ENCODE measurements around the gene COL18A1. TPM values are rescaled to one million over a fixed set of nuclear protein-coding genes. Genes with fewer than 3 reads are reported as not detected.
A peak's percentile ranks its signal among the peaks of the same experiment; 100 is the strongest.

The COL18A1 gene
- total RNA-seq, 4 donors from 2014 or later = 18.6 to 85.0 (median 33.0) TPM

GRCh38 chr21:45550522-45551210, 145.7 kb downstream of the COL18A1 start:
- no peaks in the 10 kb centered on the region for H3K36me3 ChIP-seq
- peak overlapping the region in 2 of 4 donors; percentile 21 to 24 for H3K4me3 ChIP-seq
- DNase-seq = peak; percentile 49 to 84 (median 84)
- H3K27ac ChIP-seq = peak overlapping the region; percentile 50 to 85 (median 67)
- TF ChIP-seq, protein P1, sequence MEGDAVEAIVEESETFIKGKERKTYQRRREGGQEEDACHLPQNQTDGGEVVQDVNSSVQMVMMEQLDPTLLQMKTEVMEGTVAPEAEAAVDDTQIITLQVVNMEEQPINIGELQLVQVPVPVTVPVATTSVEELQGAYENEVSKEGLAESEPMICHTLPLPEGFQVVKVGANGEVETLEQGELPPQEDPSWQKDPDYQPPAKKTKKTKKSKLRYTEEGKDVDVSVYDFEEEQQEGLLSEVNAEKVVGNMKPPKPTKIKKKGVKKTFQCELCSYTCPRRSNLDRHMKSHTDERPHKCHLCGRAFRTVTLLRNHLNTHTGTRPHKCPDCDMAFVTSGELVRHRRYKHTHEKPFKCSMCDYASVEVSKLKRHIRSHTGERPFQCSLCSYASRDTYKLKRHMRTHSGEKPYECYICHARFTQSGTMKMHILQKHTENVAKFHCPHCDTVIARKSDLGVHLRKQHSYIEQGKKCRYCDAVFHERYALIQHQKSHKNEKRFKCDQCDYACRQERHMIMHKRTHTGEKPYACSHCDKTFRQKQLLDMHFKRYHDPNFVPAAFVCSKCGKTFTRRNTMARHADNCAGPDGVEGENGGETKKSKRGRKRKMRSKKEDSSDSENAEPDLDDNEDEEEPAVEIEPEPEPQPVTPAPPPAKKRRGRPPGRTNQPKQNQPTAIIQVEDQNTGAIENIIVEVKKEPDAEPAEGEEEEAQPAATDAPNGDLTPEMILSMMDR (IDR thresholded peaks at IDR 0.05) = no peak
- no peak for TF ChIP-seq POLR2A (IDR thresholded peaks at IDR 0.05)
- H3K27me3 ChIP-seq = peaks cover 0 to 4% of the 10 kb centered on the region in 2 donors
- no peaks in the 10 kb centered on the region for H3K9me3 ChIP-seq
- H3K4me1 ChIP-seq = peaks cover 6 to 34% (median 23%) of the 10 kb centered on the region in 4 donors

DNA sequence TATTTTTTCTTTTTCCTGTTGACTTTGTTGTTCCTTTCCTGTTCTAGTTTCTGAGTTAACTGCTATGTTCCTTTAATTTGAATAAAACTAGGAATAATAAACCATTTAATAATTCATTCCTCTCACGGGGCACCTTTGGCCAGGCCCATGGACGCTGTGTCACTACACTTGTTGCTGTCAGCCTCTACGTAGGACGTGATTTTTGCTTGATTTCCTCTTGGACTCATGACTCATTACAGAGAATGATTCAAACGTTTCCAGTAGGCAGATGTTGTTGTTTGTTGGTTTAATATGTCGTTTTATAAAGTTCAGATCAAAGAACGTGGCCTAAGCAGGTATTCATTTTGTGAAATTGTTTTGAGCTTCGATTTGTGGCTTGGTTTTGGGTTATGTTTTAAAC, 146.4 kb downstream of the COL18A1 start:
- Histone ChIP-seq H3K27me3 (peaks cover 0 to 4% of the 10 kb centered on the region in 2 donors), H3K4me3 (peak overlapping the region in 1 of 4 donors; percentile 21), H3K9me3 (no peaks in the 10 kb centered on the region), H3K4me1 (peaks cover 6 to 36% (median 24%) of the 10 kb centered on the region in 4 donors), H3K27ac (peak overlapping the region; percentile 50 to 85 (median 67)), H3K36me3 (no peaks in the 10 kb centered on the region)
- TF ChIP-seq POLR2A (IDR thresholded peaks at IDR 0.05) = peak in 1 of 2 donors; percentile 50
- TF ChIP-seq, protein P1 (IDR thresholded peaks at IDR 0.05) = no peak
- DNase-seq = peak; percentile 41 to 76 (median 57)

DNA sequence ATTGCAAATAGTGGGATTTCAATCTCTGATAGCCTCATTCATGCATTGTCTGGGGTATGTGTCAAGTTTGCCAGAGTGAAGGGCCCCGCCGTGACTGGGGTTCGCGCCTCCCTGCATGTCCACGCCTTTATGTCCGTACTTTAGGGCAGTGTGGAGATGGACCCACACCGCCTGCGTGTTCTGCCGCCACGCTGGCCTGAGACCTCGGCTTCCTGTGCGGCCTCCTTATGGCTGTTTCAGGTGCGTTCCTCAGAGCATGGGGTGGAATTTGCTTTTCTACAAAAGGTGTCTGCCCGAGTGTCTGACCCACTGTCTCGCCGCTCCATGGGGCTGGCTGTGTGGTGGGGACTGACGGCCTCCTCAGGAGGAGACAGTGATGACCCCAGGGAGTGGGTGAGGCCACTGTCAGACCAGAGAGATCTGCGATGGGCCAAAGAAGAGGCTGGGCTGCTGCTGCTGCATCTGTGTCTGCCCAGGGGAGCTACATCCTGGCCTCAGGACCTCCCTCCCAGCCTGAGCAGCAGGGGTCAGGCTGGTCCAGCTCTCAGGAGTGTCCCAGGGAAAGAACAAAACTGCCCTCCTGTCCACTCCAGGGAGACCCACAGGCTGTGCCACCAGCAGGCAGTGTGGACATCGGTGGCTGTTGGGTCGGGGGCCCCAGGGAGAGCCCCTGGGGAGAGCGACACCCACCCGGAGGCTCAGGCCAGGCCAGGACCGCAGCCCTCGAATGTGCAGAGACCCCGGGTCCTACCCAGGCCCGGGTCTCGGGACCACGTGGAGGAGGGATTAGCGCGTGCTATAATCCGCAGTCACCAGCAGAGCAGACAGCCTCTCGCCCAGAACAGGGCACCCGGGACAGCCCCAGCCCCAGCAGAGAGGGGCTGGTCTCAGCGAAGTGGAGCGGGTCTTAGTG, 147.1 kb downstream of the COL18A1 start:
- TF ChIP-seq POLR2A (IDR thresholded peaks at IDR 0.05) = no peak
- TF ChIP-seq, protein P1 (IDR thresholded peaks at IDR 0.05) = no peak
- Histone ChIP-seq H3K36me3 (no peaks in the 10 kb centered on the region), H3K27me3 (peaks cover 0 to 4% of the 10 kb centered on the region in 2 donors), H3K9me3 (no peaks in the 10 kb centered on the region), H3K4me3 (no peak overlapping the region), H3K27ac (peak overlapping the region; percentile 50 to 85 (median 67)), H3K4me1 (peaks cover 6 to 36% (median 24%) of the 10 kb centered on the region in 4 donors)
- DNase-seq = peak; percentile 32 to 48 (median 46)

DNA sequence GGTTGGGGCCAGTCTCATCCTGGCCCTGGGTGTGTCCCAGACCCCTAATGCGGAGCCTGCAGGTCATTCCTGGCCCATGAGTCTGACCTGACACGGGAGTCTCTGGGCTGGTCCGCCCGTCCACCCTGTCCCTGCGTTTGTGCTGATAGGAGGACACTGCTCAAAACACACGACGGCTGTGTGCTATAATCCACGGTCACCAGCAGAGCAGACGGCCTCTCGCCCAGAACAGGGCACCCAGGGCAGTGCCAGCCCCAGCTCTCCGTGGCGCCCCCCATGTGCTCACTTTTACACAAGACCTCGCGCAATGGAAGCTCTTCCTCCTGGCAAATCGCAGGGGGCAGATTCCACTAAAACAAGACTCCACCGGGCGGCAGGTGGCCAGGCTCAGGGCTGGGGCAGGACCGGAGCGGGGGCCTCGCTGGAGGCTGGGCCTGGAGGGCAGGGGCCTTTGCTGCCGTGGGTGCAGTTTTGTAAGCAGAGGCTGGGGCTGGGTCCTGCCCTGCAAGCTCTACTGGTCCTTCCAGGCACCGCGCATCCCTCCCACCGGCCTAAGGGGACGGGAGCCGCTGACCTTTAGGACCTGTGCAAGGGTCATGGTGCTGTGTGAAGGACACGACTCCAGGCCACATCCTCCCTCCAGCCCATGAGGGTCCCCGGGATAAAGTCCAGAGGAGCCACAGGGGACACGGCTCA, 147.9 kb downstream of the COL18A1 start:
- Histone ChIP-seq H3K4me1 (peaks cover 6 to 36% (median 24%) of the 10 kb centered on the region in 4 donors), H3K36me3 (no peaks in the 10 kb centered on the region), H3K27ac (peak overlapping the region in 3 of 4 donors; percentile 64 to 85 (median 70)), H3K27me3 (peaks cover 0 to 4% of the 10 kb centered on the region in 2 donors), H3K9me3 (no peaks in the 10 kb centered on the region), H3K4me3 (no peak overlapping the region)
- TF ChIP-seq, protein P1 (IDR thresholded peaks at IDR 0.05) = no peak
- no peak for TF ChIP-seq POLR2A (IDR thresholded peaks at IDR 0.05)
- DNase-seq = peak in 2 of 3 donors; percentile 46 to 47
